ENCODE results near the gene NIT2.
"Not testable (repeated sequence)": the region's sequence is repeated elsewhere in the genome, so short reads cannot be mapped to it uniquely, and the experiment has no call there.

Gene NIT2

GRCh38 chr3:100334488-100335351 lies at the start of gene NIT2:
Gene NIT2 (plus strand): TSS chr3:100334757. CDS start chr3:100334792, 35 bp downstream.
- DNase-seq (ENCODE audit: insufficient read length, low spot score) (peak; percentile 87), FAIRE-seq (no peak)
- peak; percentile 79 for TF ChIP-seq POLR2A (IDR thresholded peaks at IDR 0.05; ENCODE audit: low read depth, low read length)

- FAIRE-seq (peak; percentile 27), DNase-seq (ENCODE audit: insufficient read length, low spot score) (no peak)
- no peak for TF ChIP-seq POLR2A (IDR thresholded peaks at IDR 0.05; ENCODE audit: low read depth, low read length)
Measured at GRCh38 chr3:100288288-100288894, 46.2 kb upstream of the NIT2 start.

- peak; percentile 65 for FAIRE-seq
- no peak for TF ChIP-seq POLR2A (IDR thresholded peaks at IDR 0.05; ENCODE audit: low read depth, low read length)
- no peak for DNase-seq (ENCODE audit: insufficient read length, low spot score)
Measured at GRCh38 chr3:100289339-100289738, 45.2 kb upstream of the NIT2 start.

- FAIRE-seq (no peak), DNase-seq (ENCODE audit: insufficient read length, low spot score) (no peak)
- TF ChIP-seq POLR2A (IDR thresholded peaks at IDR 0.05; ENCODE audit: low read depth, low read length) = no peak
Measured at GRCh38 chr3:100295089-100295488, 39.5 kb upstream of the NIT2 start.

GRCh38 chr3:100297784-100298183 lies 36.8 kb upstream of the NIT2 start:
- TF ChIP-seq POLR2A (IDR thresholded peaks at IDR 0.05; ENCODE audit: low read depth, low read length) = no peak
- FAIRE-seq (peak; percentile 78), DNase-seq (ENCODE audit: insufficient read length, low spot score) (no peak)

GRCh38 chr3:100299016-100299415 lies 35.5 kb upstream of the NIT2 start:
- no peak for TF ChIP-seq POLR2A (IDR thresholded peaks at IDR 0.05; ENCODE audit: low read depth, low read length)
- no peak for DNase-seq (ENCODE audit: insufficient read length, low spot score)
- no peak for FAIRE-seq

GRCh38 chr3:100306695-100307094 lies 27.9 kb upstream of the NIT2 start:
- no peak for FAIRE-seq
- TF ChIP-seq POLR2A (IDR thresholded peaks at IDR 0.05; ENCODE audit: low read depth, low read length) = no peak
- DNase-seq (ENCODE audit: insufficient read length, low spot score) = no peak

- FAIRE-seq = peak; percentile 80
- DNase-seq (ENCODE audit: insufficient read length, low spot score) = no peak
- no peak for TF ChIP-seq POLR2A (IDR thresholded peaks at IDR 0.05; ENCODE audit: low read depth, low read length)
Measured at GRCh38 chr3:100310355-100310965, 24.1 kb upstream of the NIT2 start.

GRCh38 chr3:100311011-100311410 lies 23.5 kb upstream of the NIT2 start:
- no peak for DNase-seq (ENCODE audit: insufficient read length, low spot score)
- FAIRE-seq = no peak
- TF ChIP-seq POLR2A (IDR thresholded peaks at IDR 0.05; ENCODE audit: low read depth, low read length) = no peak

GRCh38 chr3:100316641-100317069 lies 17.9 kb upstream of the NIT2 start:
- no peak for TF ChIP-seq POLR2A (IDR thresholded peaks at IDR 0.05; ENCODE audit: low read depth, low read length)
- FAIRE-seq (peak; percentile 58), DNase-seq (ENCODE audit: insufficient read length, low spot score) (no peak)

- FAIRE-seq = no peak
- no peak for DNase-seq (ENCODE audit: insufficient read length, low spot score)
- TF ChIP-seq POLR2A (IDR thresholded peaks at IDR 0.05; ENCODE audit: low read depth, low read length) = no peak
Measured at GRCh38 chr3:100317912-100318311, 16.6 kb upstream of the NIT2 start.

GRCh38 chr3:100319951-100320350 lies 14.6 kb upstream of the NIT2 start:
- no peak for DNase-seq (ENCODE audit: insufficient read length, low spot score)
- no peak for TF ChIP-seq POLR2A (IDR thresholded peaks at IDR 0.05; ENCODE audit: low read depth, low read length)
- FAIRE-seq = no peak

- TF ChIP-seq POLR2A (IDR thresholded peaks at IDR 0.05; ENCODE audit: low read depth, low read length) = no peak
- DNase-seq (ENCODE audit: insufficient read length, low spot score) (no peak), FAIRE-seq (no peak)
Measured at GRCh38 chr3:100324044-100324443, 10.5 kb upstream of the NIT2 start.

- DNase-seq (ENCODE audit: insufficient read length, low spot score) (no peak), FAIRE-seq (no peak)
- TF ChIP-seq POLR2A (IDR thresholded peaks at IDR 0.05; ENCODE audit: low read depth, low read length) = no peak
Measured at GRCh38 chr3:100325827-100326226, 8.7 kb upstream of the NIT2 start.

- FAIRE-seq; DNase-seq (ENCODE audit: insufficient read length, low spot score): not testable (repeated sequence)
Measured at GRCh38 chr3:100327377-100327776, 7.2 kb upstream of the NIT2 start.
